HG03060 (cell line): ENCODE results near the gene CDH4.

Source experiments
- ATAC-seq: cut with Tn5 transposase; IDR thresholded peaks from one replicate; pipeline ENCODE4 v1.9.1; 2021; ENCODE audit warnings: low read depth, moderate number of reproducible peaks; ENCODE audit not compliant: unreplicated experiment

The CDH4 gene

DNA sequence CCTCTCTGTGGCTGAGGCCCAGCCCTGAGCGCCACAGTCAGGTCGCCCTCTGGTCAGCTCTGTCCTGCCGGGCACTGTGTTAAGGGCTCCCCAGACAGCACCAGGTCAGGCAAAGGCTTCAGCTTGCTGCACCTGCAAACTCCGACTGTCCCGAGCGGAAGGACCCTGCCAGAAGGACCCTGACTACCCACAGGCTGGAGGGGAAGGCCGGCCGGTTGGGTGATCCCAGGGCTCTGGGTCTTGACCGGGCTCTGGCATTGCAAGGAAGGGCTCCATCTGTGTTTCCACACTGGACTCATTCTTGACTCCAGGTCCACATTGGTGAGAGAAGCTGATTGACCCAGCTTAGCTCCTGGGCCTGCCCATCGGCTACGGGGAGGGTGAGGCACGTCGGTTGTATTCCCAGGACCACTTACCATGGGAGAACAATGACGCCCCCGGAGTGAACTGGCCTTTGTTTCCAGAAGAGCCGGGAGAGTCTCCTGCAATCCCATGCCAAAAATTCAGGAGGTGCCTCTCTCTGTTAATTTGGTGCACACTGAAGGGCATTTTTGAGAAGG lies 583.8 kb downstream of the CDH4 start:
- no peak for ATAC-seq

- ATAC-seq = no peak
Observed at GRCh38 chr20:61837200-61837599, 585.1 kb downstream of the CDH4 start.

- ATAC-seq = no peak
Observed at GRCh38 chr20:61839223-61839911, 587.3 kb downstream of the CDH4 start.

DNA sequence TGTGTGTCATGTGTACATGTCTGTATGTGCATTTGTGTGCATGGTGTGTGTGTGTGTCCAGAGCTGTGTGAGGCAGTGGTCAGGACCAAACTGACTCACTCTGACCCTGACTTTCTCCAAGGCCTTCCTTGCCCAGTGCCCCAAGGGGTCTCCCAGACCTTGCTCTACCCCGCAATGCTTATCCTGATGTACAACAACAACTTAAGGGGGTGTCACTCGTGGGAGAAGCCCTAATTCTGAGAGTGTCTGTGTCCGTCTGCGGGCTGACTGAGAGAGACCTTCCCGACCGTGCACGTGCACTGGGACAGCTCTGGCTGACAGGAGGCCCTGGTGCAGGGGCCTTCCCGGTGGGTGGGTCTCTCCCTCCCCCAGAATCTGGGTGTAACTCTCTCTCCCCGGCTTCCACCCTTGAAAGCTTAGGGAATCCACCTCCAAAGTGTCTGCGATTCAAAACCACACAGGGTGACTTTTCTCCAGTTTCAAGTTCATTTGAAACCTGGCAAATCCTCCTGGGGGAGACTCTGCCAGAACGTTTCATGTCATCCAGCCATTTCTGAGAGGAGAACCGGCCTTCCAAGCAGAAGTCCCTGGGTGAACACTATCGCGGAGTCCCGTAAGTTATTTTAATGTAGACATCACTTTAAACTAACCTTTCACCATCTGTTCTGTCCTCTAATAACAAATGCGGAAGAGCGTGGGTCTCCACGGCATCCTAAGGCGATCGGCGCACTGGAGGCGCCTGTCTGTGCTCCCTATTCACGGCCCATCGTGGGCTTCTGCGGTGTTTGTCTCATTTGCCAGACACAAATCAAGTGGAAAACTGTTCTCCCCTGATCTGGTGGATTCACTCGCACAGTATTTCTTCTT lies 588.1 kb downstream of the CDH4 start:
- no peak for ATAC-seq

DNA sequence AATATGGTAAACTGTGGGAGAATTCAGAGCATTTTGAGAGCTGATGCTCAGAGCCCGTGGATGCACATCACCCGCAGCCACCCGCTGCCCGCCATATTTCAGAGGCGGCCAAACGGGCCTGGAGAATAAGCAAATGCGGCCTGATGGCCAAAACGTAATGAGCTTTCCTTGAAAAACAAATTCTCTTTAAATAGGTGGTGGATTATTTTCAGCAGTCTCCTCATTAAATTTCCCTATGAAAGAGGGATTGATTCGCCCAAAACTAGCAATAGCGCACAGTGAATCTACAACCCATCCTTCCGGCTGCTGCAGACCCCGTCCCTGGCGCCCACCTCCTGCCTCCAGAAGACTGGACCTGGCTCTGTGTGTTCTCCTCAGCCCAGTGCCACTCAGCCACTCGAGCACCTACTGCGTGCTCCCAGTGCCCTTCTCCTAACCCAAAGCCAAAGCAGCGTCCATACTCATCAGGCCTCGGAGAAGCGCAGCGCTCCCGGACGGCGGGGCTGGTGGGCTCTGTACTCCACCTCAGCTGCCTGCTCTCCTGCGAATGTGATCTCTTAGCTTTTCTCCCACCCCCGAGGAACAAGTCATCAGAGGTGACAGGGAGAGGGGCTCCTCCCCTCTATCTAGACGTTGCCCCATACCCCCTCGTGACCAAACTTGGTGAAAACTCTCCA lies 588.9 kb downstream of the CDH4 start:
- no peak for ATAC-seq

GRCh38 chr20:61841551-61841950 lies 589.5 kb downstream of the CDH4 start:
- no peak for ATAC-seq

GRCh38 chr20:61841966-61842365 lies 589.9 kb downstream of the CDH4 start:
- no peak for ATAC-seq

DNA sequence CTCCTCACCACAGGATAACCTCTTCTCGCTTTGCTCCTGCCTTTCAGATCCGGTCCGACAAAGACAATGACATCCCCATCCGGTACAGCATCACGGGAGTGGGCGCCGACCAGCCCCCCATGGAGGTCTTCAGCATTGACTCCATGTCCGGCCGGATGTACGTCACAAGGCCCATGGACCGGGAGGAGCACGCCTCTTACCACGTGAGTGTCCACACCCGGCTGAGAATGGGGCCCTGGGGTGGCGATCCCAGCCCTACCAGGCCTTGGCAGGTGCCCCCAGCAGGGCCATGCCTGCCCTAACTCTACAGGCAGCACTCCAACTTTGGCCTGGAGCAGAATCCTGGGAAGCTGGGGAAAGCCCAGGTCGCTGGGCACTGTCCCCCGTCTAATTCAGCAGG lies 592.6 kb downstream of the CDH4 start:
- ATAC-seq = no peak

GRCh38 chr20:61845233-61845671 lies 593.2 kb downstream of the CDH4 start:
- no peak for ATAC-seq

GRCh38 chr20:61846074-61846473 lies 594.0 kb downstream of the CDH4 start:
- ATAC-seq = no peak

DNA sequence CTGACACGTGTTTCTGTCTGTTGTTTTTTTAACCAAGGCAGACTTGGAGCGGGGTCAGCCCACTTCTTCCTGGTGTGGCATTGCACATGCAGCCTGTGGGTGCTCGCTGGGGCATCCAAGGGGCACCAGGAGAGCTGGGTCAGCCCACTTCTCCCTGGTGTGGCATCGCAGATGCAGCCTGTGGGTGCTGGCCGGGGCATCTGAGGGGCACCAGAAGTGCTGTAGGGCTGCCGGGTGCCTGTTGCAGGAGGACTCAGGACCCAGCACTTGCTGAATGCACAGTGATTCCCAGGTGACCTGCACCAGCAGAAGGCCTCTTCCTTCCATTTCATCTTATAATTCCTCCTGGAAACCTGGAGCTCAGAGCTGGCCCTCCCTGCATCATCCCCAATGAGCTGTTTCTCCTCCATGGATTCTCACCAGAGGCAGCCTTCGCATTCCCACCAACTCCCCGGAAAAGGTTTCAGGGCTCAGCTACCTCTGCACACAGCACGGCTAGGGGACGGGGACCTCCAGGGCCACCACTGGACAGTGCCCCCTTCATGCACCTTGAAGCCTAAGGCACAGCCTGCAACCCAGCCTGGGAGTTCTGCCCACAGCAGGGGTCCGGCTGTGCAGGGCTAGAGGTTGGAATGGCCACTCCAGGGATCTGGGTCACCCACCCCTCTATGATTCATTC lies 594.8 kb downstream of the CDH4 start:
- no peak for ATAC-seq

DNA sequence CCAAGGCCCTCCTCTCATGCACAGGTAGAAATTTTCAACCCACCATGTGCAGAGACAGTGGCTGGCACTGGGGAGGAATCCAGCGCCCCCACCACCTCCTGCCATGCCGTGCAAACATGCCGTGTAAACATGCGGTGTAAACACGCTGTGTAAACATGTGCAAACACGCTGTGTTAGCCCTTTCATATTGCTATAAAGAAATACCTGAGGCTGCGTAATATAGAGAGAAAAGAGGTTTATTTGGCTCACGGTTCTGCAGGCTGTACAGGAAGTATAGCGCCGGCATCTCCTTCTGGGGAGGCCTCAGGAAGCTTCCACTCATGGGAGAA lies 595.3 kb downstream of the CDH4 start:
- no peak for ATAC-seq

- ATAC-seq = no peak
Observed at GRCh38 chr20:61847986-61848385, 595.9 kb downstream of the CDH4 start.

GRCh38 chr20:61848851-61849250 lies 596.8 kb downstream of the CDH4 start:
- ATAC-seq = no peak

DNA sequence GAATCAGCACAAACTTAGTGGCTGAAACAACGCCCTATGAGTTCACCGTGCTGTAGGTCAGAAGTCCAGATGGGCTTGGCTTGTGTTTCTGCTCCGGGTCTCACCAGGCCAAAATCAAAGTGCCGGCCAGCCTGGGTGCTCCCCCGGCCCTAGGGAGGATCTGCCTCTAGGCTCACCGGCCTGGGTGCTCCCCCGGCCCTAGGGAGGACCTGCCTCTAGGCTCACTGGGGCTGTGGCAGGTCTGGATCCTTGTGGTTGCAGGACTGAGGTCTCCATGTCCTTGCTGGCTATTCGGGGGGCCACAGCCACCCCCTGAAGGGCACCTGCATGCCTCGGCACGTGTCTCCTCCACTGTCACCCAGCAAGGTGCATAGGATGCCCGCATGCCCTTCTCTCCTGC lies 597.3 kb downstream of the CDH4 start:
- ATAC-seq = no peak

DNA sequence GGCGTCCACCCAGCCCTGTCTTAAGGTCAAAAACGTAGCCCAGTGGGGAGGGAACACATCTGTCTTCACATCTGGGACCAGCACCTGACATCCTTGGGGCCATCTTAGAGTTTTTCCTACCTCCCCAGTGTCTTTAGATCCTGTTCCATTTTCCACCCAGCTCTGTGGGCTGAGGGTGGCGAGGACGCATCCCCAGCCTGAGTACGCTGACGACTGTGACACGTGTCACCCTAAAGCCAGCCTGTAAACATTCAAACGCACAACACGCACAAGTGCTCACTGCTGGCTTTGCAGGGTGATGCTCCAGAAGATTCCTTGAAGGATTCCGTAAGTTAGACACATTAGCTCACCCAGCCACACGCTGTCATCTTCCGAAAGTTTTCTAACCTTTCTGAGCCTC lies 597.8 kb downstream of the CDH4 start:
- ATAC-seq = no peak

- no peak for ATAC-seq
Observed at GRCh38 chr20:61850457-61850856, 598.4 kb downstream of the CDH4 start.

DNA sequence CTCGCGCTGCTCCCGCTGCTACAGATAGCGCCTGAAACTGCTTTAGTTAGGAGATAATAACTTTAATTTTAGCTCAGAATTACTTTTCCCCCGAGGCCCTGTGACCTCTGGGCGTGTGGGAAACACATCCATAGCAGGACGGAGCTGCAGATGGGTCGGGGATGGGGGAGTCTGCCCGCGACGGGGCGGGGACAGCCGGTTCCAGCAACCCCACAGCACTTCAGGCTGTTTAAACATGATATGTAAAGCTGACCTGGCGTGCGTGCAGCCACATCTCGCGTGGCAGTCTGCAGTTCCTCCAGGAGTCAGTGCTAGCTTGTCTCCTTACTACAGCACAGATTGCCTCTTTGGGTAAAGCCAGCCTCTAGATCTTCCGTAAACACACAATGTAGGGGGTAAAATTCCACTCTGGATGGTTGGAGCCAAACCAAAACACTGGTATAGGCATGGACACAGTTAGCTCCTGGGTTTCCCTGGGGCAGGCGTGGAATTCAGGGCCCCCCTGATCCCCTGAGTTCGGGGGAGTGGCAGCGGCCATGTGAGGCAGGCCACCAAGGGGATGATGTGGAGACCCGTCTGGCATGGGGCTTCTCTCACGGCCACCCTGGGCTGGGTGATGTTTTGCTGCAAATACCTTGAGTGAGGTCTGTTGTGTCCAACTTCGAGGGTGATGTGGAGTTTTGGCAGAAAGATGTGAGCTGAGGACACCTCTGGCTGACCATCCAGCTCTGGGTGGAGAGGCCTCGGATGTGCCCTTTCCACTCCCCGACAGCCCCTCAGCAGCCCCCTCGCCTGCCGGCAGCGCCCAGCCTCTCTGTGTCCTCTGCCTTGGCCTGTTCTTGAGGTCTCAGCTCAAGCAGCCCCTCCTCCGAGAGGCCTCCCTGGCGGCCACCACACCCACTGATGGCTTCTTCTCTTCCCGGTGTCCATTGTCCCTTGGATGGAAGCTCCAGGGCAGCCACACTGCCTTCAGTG lies 599.2 kb downstream of the CDH4 start:
- no peak for ATAC-seq

GRCh38 chr20:61852268-61853072 lies 600.4 kb downstream of the CDH4 start:
- no peak for ATAC-seq
